ENCODE data around the gene PIWIL4.

Gene PIWIL4

GRCh38 chr11:94567181-94567670 lies at the start of gene PIWIL4:
Gene PIWIL4, plus strand, starts transcription at chr11:94567368. Its CDS starts 151 bp downstream, at chr11:94567519.
- no peak for DNase-seq (ENCODE audit: low read depth in 2 of 2)

DNA sequence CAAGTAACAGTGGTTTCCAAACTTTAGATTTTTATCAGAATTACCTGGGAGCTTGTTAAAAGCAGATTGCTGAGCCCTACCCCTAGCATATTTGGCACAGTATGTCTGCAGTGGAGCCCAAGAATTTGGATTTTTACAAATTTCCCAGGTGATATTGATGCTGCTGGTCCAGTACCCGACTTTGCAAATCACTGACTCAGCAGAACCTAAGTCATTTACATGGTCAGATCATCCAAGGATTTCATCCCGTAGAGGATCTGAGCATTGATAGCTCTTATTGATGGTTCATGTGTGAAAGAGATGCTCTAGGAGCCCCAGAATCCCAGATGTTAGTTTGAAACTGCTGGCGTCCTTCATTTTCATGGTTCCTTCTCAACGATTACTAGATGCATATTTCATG lies 48.9 kb upstream of the PIWIL4 start:
- no peak for DNase-seq (ENCODE audit: low read depth in 2 of 2)

DNA sequence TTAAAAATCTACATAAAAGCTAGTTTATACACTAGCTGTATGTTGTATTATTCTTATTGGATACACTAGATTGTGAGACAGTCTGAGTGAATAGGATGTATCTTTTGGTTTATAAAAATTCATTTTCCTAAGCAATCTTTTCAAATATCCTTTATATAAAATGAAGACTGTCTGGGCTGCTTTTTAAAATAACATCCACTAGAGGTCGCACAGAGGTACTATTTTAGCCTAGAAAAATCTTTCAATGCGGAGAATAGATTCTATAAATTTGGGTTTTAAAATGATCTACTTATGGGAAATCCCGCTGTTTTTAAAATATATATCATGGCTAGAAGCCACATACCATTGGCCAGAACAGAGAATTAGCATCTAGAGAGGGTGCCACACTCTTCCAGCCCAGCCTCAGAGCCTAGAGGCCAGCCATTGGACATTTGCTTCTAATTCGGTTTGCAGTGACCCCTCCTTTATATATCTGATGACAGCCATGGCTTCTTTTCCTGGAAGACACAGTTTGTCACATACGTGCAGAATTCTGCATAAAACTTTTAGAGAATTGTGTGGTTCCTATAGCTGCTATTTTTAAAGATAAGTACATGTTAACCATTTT lies 47.6 kb upstream of the PIWIL4 start:
- DNase-seq (ENCODE audit: low read depth in 2 of 2), result no peak

GRCh38 chr11:94521684-94522083 lies 45.5 kb upstream of the PIWIL4 start:
- DNase-seq (ENCODE audit: low read depth in 2 of 2), result no peak

DNA sequence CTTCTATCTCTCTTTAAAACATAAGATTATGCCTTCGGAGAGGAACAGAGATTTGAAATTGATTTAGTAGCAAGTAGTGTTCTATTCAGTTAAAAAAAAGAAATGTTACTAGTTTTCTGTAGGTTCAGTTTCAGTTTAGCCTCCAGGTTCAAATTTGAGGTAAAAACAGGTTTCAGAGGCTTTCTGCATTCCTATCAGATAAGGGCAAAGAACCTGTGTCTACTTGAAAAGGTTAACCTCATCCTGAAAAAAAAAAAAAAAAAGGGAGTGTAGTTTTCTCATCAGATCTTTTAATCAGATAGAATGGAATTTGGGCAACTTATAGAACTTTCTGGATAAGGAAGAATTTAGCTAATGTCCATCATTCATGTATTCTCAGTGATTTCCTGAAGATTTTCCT lies 42.8 kb upstream of the PIWIL4 start:
- no peak for DNase-seq (ENCODE audit: low read depth in 2 of 2)

DNA sequence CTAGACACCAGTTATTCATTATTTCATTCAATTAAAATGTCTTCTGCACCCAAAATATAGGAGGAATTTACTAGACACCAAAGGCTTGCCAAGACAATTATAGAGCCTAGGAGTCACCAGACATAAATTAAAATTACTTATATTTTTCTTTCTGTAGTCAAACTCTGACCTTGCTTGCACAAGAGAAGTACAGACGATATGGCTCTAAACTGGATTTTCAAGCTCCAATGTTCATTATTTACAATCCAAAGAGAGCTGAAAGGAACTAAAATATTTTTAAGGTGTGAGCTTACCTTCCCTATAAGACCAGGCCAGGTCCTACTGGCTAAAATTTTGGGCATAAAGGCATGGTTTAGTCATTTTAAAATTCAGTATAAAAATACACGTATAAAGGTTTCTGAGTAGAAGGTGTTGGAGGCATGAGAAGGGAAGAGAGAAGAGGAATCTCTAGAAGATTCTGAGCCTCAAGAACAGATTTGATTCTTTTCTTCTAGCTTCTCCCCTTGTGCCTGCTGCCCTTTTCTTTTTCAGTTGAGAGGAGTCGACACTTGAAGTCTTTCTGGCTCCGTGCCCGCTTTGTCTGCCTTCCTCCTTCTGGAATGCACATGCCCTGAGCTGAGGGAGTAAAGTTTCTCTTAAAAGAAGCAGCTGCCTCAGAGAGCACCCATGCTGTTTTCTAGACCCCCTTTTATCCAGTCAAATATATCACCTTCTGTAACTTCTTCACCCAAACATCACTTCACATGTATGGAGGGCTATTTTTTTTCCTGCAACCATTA lies 41.4 kb upstream of the PIWIL4 start:
- no peak for DNase-seq (ENCODE audit: low read depth in 2 of 2)

DNA sequence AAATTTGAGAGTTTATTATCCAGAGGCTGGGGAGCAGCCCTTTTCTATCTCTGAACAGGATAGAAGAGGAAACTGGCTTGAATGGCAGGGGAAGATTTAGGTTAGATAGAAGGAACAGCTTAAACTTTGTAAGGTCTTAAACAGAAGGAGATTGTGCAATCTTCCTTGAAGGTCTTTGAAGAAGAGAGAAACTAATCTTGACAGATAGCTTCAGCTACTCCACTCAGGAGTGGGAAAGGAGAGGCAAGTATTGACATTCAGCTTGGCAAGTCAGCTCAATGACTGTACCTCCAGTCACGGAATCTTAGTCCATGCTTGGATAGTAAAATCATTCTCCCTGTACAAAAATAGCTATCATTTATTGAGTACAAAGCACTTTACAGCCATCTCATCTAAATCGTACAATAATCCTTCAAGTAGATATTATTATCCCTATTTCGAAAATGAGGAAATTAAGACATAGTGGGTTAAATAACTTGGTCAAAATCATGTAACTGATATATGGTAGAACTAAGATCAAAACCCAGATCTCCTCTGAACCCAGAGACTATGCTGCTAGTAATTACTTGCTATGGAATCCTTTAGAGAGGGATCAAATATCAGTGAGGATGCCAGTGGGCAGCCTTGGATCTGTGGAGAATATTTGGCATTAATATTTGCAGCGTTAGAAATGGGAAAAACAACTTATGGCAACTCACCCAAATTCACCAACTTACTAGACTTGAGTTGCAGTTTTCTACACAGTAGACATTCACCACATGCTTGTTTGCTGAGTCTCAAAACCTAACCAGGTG lies 40.3 kb upstream of the PIWIL4 start:
- no peak for DNase-seq (ENCODE audit: low read depth in 2 of 2)

- DNase-seq (ENCODE audit: low read depth in 2 of 2), result no peak
Observed at GRCh38 chr11:94528551-94528950, 38.6 kb upstream of the PIWIL4 start.

GRCh38 chr11:94532211-94532610 lies 35.0 kb upstream of the PIWIL4 start:
- DNase-seq (ENCODE audit: low read depth in 2 of 2), result no peak

DNA sequence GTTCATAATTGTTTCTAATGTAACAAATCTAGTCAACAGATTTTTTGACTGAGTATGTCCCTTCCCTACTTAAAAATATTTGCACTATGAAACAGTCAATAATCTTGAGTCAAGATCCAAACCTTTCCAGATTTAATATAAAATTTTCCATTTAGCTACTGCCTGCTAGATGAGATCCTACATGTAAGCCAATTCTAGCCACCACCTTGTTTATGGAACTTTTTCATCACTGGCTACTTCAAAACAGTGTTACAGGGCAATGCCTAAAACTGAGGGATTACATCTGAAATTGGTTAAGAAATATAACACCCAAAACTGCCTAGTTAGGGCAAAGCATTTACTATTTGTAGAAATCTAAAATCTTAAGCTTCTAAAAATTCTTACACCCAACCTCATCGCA lies 34.0 kb upstream of the PIWIL4 start:
- no peak for DNase-seq (ENCODE audit: low read depth in 2 of 2)

DNA sequence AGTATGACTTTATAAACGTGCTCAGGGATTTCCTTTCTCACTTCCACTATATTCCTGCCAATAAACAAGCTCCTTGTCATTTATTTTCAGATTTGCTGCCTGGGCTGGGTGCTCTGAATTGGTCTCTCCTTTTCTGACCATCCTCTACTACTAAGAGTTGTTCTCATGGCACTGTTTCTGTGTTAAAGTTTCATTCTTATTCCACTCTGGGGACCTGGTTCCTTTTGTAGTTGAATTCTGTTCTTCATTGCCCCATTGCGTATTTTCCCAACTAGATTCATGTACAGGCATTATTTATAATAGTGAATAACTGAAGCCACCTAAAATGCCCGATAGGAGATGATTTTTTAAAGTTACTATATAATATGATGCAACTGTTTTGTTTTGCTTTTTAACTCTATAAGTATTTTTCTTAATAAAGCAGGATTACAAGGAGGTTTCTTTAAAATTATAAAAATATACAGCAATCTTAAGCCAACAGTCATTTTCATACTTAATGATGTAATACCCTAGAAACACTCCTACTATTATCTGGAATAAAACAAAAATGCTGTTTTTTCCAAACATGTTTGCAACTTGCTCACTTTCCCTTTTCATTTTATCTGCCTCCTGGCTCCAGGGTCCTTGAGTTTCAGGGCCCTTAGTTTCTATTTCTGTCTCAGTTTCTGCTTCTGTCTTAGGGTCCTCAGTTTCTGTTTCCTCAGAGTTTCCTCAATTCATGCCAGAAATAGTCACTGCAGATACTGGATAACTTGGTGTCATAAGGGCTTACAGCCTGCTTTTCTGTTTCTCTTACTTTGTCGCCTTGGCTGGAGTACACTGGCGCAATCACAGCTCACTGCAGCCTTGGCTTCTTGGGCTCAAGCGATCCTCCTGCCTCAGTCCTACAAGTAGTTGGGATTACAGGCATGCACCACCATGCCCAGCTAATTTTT lies 33.2 kb upstream of the PIWIL4 start:
- DNase-seq (ENCODE audit: low read depth in 2 of 2), result no peak

GRCh38 chr11:94536386-94536785 lies 30.8 kb upstream of the PIWIL4 start:
- DNase-seq (ENCODE audit: low read depth in 2 of 2), result no peak

DNA sequence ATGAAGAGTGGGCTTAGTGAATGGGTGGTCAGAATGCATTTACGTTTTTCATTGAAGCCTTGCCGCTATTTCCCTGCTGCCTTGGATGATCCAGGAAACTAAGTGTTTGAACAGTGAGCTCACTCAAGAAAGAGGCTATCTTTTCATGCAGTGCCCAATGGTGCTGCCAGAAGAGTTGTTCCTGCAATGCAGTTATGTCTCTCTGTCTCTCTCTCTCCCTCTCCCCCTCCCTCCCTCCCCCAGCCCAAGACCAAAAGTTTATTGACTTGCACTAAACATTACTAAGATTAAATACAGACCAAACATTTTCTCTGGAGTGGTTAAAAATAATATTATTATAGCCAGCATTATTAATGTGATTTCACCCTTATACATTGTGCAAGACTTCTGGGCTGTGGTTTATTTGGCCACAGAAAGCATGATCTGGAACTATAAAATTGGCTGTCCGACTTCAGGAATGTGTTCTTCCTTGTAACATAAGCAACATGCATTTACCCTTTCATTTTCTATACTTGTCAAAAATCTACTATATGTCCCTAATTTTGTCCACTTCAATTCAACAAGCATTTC lies 30.1 kb upstream of the PIWIL4 start:
- no peak for DNase-seq (ENCODE audit: low read depth in 2 of 2)

DNA sequence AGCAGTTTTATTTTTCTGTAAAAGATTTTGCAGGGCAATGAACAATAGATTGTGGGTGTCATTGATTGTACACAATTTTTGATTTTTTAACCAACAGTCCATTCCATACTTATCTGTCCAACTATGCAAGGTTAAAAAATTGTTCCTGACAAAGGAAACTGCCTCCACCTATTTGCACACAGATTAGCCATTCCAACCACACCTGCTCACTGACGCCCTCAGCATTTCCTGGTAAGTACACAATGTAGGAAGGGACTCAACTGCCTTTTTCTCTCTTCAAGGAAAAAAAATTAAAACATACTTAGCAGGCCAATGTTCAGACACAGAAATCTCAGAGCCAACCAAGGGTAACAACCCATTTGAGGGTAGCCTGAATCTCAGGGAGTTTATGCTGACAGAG lies 27.7 kb upstream of the PIWIL4 start:
- no peak for DNase-seq (ENCODE audit: low read depth in 2 of 2)

- peak; percentile 45 to 46 for DNase-seq (ENCODE audit: low read depth in 2 of 2)
Observed at GRCh38 chr11:94543695-94544645, 23.2 kb upstream of the PIWIL4 start, which contains the start of gene FUT4. Gene FUT4, plus strand, starts transcription at chr11:94543921. Its CDS starts 213 bp downstream, at chr11:94544134.

DNA sequence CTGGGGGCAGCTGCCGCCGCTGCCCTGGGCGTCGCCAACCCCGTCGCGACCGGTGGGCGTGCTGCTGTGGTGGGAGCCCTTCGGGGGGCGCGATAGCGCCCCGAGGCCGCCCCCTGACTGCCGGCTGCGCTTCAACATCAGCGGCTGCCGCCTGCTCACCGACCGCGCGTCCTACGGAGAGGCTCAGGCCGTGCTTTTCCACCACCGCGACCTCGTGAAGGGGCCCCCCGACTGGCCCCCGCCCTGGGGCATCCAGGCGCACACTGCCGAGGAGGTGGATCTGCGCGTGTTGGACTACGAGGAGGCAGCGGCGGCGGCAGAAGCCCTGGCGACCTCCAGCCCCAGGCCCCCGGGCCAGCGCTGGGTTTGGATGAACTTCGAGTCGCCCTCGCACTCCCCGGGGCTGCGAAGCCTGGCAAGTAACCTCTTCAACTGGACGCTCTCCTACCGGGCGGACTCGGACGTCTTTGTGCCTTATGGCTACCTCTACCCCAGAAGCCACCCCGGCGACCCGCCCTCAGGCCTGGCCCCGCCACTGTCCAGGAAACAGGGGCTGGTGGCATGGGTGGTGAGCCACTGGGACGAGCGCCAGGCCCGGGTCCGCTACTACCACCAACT lies 22.4 kb upstream of the PIWIL4 start:
- DNase-seq (ENCODE audit: low read depth in 2 of 2), result no peak

DNA sequence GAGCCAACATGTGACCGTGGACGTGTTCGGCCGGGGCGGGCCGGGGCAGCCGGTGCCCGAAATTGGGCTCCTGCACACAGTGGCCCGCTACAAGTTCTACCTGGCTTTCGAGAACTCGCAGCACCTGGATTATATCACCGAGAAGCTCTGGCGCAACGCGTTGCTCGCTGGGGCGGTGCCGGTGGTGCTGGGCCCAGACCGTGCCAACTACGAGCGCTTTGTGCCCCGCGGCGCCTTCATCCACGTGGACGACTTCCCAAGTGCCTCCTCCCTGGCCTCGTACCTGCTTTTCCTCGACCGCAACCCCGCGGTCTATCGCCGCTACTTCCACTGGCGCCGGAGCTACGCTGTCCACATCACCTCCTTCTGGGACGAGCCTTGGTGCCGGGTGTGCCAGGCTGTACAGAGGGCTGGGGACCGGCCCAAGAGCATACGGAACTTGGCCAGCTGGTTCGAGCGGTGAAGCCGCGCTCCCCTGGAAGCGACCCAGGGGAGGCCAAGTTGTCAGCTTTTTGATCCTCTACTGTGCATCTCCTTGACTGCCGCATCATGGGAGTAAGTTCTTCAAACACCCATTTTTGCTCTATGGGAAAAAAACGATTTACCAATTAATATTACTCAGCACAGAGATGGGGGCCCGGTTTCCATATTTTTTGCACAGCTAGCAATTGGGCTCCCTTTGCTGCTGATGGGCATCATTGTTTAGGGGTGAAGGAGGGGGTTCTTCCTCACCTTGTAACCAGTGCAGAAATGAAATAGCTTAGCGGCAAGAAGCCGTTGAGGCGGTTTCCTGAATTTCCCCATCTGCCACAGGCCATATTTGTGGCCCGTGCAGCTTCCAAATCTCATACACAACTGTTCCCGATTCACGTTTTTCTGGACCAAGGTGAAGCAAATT lies 21.7 kb upstream of the PIWIL4 start:
- DNase-seq (ENCODE audit: low read depth in 2 of 2), result no peak

DNA sequence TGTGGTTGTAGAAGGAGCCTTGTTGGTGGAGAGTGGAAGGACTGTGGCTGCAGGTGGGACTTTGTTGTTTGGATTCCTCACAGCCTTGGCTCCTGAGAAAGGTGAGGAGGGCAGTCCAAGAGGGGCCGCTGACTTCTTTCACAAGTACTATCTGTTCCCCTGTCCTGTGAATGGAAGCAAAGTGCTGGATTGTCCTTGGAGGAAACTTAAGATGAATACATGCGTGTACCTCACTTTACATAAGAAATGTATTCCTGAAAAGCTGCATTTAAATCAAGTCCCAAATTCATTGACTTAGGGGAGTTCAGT lies 21.1 kb upstream of the PIWIL4 start:
- no peak for DNase-seq (ENCODE audit: low read depth in 2 of 2)

DNA sequence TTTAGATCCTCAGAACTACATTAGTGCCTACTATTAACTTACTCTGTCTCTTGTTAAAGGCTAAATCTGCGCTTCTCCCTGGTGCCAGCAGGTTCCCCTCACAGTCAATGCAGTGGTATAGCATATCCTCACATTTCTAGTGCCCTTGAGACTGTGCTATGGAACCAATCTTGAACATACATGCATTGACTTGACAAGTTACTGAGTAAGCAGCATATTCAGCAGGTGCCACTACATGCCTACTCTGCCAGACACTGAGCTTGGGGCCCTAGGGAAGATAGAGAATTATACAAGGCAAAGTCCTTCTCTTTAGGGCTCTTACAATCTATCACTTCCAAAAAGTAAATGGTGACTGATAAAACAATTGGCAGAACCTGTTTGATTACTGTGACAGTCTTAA lies 20.3 kb upstream of the PIWIL4 start:
- no peak for DNase-seq (ENCODE audit: low read depth in 2 of 2)

All from stimulated activated CD8-positive, alpha-beta memory T cell treated with anti-CD3 and anti-CD28 coated beads, Interleukin-15, amount 100 ng/mL, for 4 hours (primary cell).